Gastrocnemius medialis (tissue), 4 donors: Measurements from ENCODE around the gene RASA3.

Experiments
- POLR2A ChIP-seq, 2 donors: fragments of 450-650 bp; IDR thresholded peaks; one replicate each; pipeline ENCODE4 v1.6.1; 2017; ENCODE audit warnings: antibody characterized with exemption in 2 of 2, mild to moderate bottlenecking in 2 of 2, moderate library complexity in 2 of 2
- TF ChIP-seq, protein P1 (sequence below), 5 experiments: fragments of 450-650 bp in 3 of 5; fragments of 200-600 bp in 2 of 5; sonication (generic) in 2 of 5; IDR thresholded peaks in 4 of 5; conservative IDR thresholded peaks in 1 of 5; 1 replicate in 4 of 5; 2 replicates in 1 of 5; pipeline ENCODE4 v1.5.1; 2016 to 2019; ENCODE audit warnings: antibody characterized with exemption in 5 of 5, mild to moderate bottlenecking in 3 of 5, moderate library complexity in 3 of 5

GRCh38 chr13:114071410-114071809 lies 61.0 kb downstream of the RASA3 start:
- TF ChIP-seq, protein P1, sequence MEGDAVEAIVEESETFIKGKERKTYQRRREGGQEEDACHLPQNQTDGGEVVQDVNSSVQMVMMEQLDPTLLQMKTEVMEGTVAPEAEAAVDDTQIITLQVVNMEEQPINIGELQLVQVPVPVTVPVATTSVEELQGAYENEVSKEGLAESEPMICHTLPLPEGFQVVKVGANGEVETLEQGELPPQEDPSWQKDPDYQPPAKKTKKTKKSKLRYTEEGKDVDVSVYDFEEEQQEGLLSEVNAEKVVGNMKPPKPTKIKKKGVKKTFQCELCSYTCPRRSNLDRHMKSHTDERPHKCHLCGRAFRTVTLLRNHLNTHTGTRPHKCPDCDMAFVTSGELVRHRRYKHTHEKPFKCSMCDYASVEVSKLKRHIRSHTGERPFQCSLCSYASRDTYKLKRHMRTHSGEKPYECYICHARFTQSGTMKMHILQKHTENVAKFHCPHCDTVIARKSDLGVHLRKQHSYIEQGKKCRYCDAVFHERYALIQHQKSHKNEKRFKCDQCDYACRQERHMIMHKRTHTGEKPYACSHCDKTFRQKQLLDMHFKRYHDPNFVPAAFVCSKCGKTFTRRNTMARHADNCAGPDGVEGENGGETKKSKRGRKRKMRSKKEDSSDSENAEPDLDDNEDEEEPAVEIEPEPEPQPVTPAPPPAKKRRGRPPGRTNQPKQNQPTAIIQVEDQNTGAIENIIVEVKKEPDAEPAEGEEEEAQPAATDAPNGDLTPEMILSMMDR (IDR thresholded peaks at IDR 0.05 in 4 of 5, conservative IDR thresholded peaks at IDR 0.05 in 1 of 5), result no peak
- no peak for TF ChIP-seq POLR2A (IDR thresholded peaks at IDR 0.05)
